K562 (cell line): ENCODE measurements around the gene CTCFL. TPM values are rescaled to one million over a fixed set of nuclear protein-coding genes. Genes with fewer than 3 reads are reported as not detected.

Experiments
- ATAC-seq: fragments of 200-7000 bp; cut with Tn5 transposase; 3 replicates; pipeline ENCODE4 v1.9.1; 2020; ENCODE audit warnings: moderate library complexity
- BruUV-seq: library from RNA; stranded (reverse); fragments of 400-500 nt; replicated peaks from 2 replicates; lab custom pipeline; 2021; lab: Mats Ljungman, UMichigan
- CTCF ChIA-PET: fragments of 300-600 bp; formaldehyde crosslinking; extraction: SDS; loops from one replicate; lab custom pipeline; 2021; ENCODE audit warnings: low intra/inter-chr PET ratio; lab: Yijun Ruan, JAX
- POLR2A ChIA-PET: fragments of 300-600, 350-650 bp; sonication (Branson Sonifier 250); formaldehyde crosslinking; extraction: SDS; loops from one replicate; lab custom pipeline; 2021; ENCODE audit warnings: antibody characterized with exemption, inconsistent platforms; lab: Yijun Ruan, JAX
- DNase-seq, 4 experiments: peaks; one replicate each; pipeline versions ENCODE4 v3.0.0 to v3.0.0-alpha.2; 2011 to 2018; ENCODE audit warnings: low spot score in 3 of 4, mixed read lengths in 3 of 4; ENCODE audit errors: extremely low read depth in 1 of 4
- FAIRE-seq: peaks from 2 replicates; lab custom pipeline; 2011; peaks lifted over from hg19 to GRCh38; lab: Jason Lieb, UNC
- H2AFZ ChIP-seq: 2 replicates; pipeline ENCODE4 v1.6.0; 2011; ENCODE audit warnings: low read depth, low read length, control low read depth, inconsistent platforms
- H3K27ac ChIP-seq: fragments of 200-600 bp; 3 replicates; pipeline ENCODE4 v1.8.0; 2011; ENCODE audit warnings: low read depth, mild to moderate bottlenecking, control low read depth, inconsistent platforms, low read length, moderate library complexity, mixed read lengths; ENCODE audit errors: extremely low read depth
- H3K27me3 ChIP-seq, 2 experiments: fragments of 300-600 bp in 1 of 2; 2 replicates in 1 of 2; 3 replicates in 1 of 2; pipeline versions ENCODE4 v1.6.0 to v1.8.0; 2011; ENCODE audit warnings: inconsistent platforms in 2 of 2, low read length in 2 of 2, mild to moderate bottlenecking in 1 of 2, mixed read lengths in 1 of 2, moderate library complexity in 1 of 2; ENCODE audit not compliant: control insufficient read depth in 2 of 2, insufficient read depth in 2 of 2
- H3K36me3 ChIP-seq: fragments of 300-600 bp; 3 replicates; pipeline ENCODE4 v1.8.0; 2011; ENCODE audit warnings: mild to moderate bottlenecking, low read length, inconsistent platforms; ENCODE audit not compliant: control insufficient read depth, insufficient read depth
- H3K4me1 ChIP-seq, 2 experiments: fragments of 200-600 bp in 1 of 2; replicated peaks in 1 of 2; 2 replicates in 1 of 2; 3 replicates in 1 of 2; pipeline versions ENCODE4 v1.5.1 to v1.8.0; 2011; ENCODE audit warnings: inconsistent platforms in 2 of 2, low read length in 2 of 2, mild to moderate bottlenecking in 1 of 2, mixed read lengths in 1 of 2, moderate library complexity in 1 of 2; ENCODE audit not compliant: control insufficient read depth in 2 of 2, insufficient read depth in 2 of 2
- H3K4me2 ChIP-seq: 2 replicates; pipeline ENCODE4 v1.6.1; 2011; ENCODE audit warnings: low read length, control low read depth, inconsistent platforms, mixed read lengths; ENCODE audit not compliant: insufficient read depth
- H3K4me3 ChIP-seq: fragments of 200-600 bp; sonication (generic), shearing (Covaris generic); 2 replicates; pipeline ENCODE4 v1.5.1; 2016; ENCODE audit warnings: control low read depth, inconsistent platforms
- H3K79me2 ChIP-seq: fragments of 200-600 bp; 3 replicates; pipeline ENCODE4 v1.8.0; 2011; ENCODE audit warnings: low read length, inconsistent platforms; ENCODE audit not compliant: control insufficient read depth, insufficient read depth
- H3K9ac ChIP-seq, 2 experiments: 2 replicates each; pipeline versions ENCODE4 v1.6.0 to v1.6.1; 2011; ENCODE audit warnings: low read depth in 2 of 2, low read length in 2 of 2, control low read depth in 1 of 2, inconsistent platforms in 1 of 2, mild to moderate bottlenecking in 1 of 2, mixed read lengths in 1 of 2; ENCODE audit not compliant: insufficient read depth in 1 of 2
- H3K9me1 ChIP-seq: one replicate; pipeline ENCODE4 v1.6.0; 2011; ENCODE audit warnings: inconsistent platforms, mild to moderate bottlenecking, low read length, moderate library complexity; ENCODE audit not compliant: control insufficient read depth, insufficient read depth
- H3K9me3 ChIP-seq: replicated peaks from 2 replicates; pipeline ENCODE4 v1.5.1; 2011; ENCODE audit warnings: low read depth, low read length, inconsistent platforms; ENCODE audit not compliant: control insufficient read depth, insufficient read depth
- H4K20me1 ChIP-seq: replicated peaks from 2 replicates; pipeline ENCODE4 v1.6.1; 2011; ENCODE audit warnings: low read length, inconsistent platforms, mixed read lengths; ENCODE audit not compliant: control insufficient read depth, insufficient read depth
- GATAD2A ChIP-seq: fragments of 450-650 bp; IDR thresholded peaks from 2 replicates; pipeline ENCODE4 v1.6.1; 2017
- KAT8 ChIP-seq: fragments of 450-650 bp; IDR thresholded peaks from 2 replicates; pipeline ENCODE4 v1.6.1; 2016; ENCODE audit warnings: low read depth, mild to moderate bottlenecking
- NFIC ChIP-seq: fragments of 450-650 bp; IDR thresholded peaks from 2 replicates; pipeline ENCODE4 v1.6.1; 2017; ENCODE audit warnings: mild to moderate bottlenecking, inconsistent platforms
- NR2C1 ChIP-seq, 2 experiments: fragments of 450-650 bp; IDR thresholded peaks; 2 replicates each; pipeline ENCODE4 v1.6.1; 2017; ENCODE audit warnings: mild to moderate bottlenecking in 2 of 2, antibody characterized with exemption in 1 of 2, inconsistent platforms in 1 of 2, missing compliant biosample characterization in 1 of 2, missing genetic modification characterization in 1 of 2
- RAD21 ChIP-seq, 2 experiments: fragments of 250-450 bp in 1 of 2; fragments of 450-650 bp in 1 of 2; sonication (Bioruptor Pico) in 1 of 2; formaldehyde crosslinking in 1 of 2; IDR thresholded peaks in 1 of 2; conservative IDR thresholded peaks in 1 of 2; 2 replicates each; pipeline versions ENCODE4 v1.4.0 to v1.8.0; 2020 to 2022; ENCODE audit warnings: mild to moderate bottlenecking in 2 of 2, moderate library complexity in 1 of 2
- SAFB2 ChIP-seq: fragments of 200-400 bp; formaldehyde crosslinking; IDR thresholded peaks from 2 replicates; pipeline ENCODE4 v1.6.1; 2018; ENCODE audit warnings: borderline replicate concordance, low read length, low read depth, moderate library complexity; ENCODE audit not compliant: severe bottlenecking
- SPI1 ChIP-seq: IDR thresholded peaks from 2 replicates; pipeline ENCODE4 v1.6.1; 2011; ENCODE audit warnings: low read depth, low read length, control low read depth, borderline replicate concordance
- ZNF121 ChIP-seq: sonication (generic); formaldehyde crosslinking; conservative IDR thresholded peaks from 2 replicates; pipeline ENCODE4 v1.8.0; 2022; ENCODE audit warnings: missing genetic modification reagents
- WGBS: fragments of 100-300 bp; shearing (Covaris generic); methylation state at CpG from one replicate; pipeline ENCODE4 v1.1.6; 2016; ENCODE audit warnings: low coverage, mixed read lengths; ENCODE audit not compliant: insufficient coverage; ENCODE audit errors: missing lambda C conversion rate; 5-methylcytosine and 5-hydroxymethylcytosine counted together
- in situ Hi-C: fragments of 300-500 bp; cut with MboI; formaldehyde crosslinking; loops from 4 replicates; pipeline ENCODE4 v1.15.0; 2018; ENCODE audit warnings: inconsistent platforms, mixed read lengths
- intact Hi-C: fragments of 100-400 bp; cut with micrococcal nuclease; formaldehyde crosslinking; loops from 2 replicates; pipeline ENCODE4 v1.14.2; 2022
- polyA plus RNA-seq, 8 experiments: library from polyadenylated mRNA; depleted of rRNA in 4 of 8; stranded (reverse) in 5 of 8; unstranded in 3 of 8; fragments of >200 nt; fragmentation: Nextera tagmentation in 2 of 8; fragmentation: Illumina TruSeq in 1 of 8; extraction: Ambion mirVana in 2 of 8; extraction: Trizol in 1 of 8; gene quantifications; 2 replicates each; pipeline versions ENCODE4 v1.2.1 to v1.2.3, GENCODE V29; 2011 to 2014; ENCODE audit warnings: inconsistent platforms in 1 of 8, missing spikeins in 1 of 8
- total RNA-seq, 7 experiments: library from RNA; depleted of rRNA in 6 of 7; stranded (reverse); fragments of >200 nt in 6 of 7; fragmentation: Illumina TruSeq in 2 of 7; extraction: Trizol in 2 of 7; gene quantifications; 2 replicates each; pipeline versions ENCODE4 v1.2.1 to v1.2.3, GENCODE V29; 2011 to 2021; ENCODE audit warnings: low replicate concordance in 1 of 7
- TF ChIP-seq, protein P1 (sequence below), 3 experiments: IDR thresholded peaks in 2 of 3; conservative IDR thresholded peaks in 1 of 3; 2 replicates each; pipeline ENCODE4 v1.5.1; 2011 to 2012; ENCODE audit warnings: low read length in 3 of 3, mild to moderate bottlenecking in 3 of 3, control low read depth in 2 of 3, improper control_type of control experiment in 1 of 3, inconsistent platforms in 1 of 3, low read depth in 1 of 3, mixed read lengths in 1 of 3, moderate library complexity in 1 of 3; ENCODE audit not compliant: insufficient read depth in 2 of 3
- TF ChIP-seq, protein P2 (sequence below): fragments of 200-800 bp; sonication (Bioruptor generic); IDR thresholded peaks from 2 replicates; pipeline ENCODE4 v1.6.1; 2017; ENCODE audit warnings: missing genetic modification characterization, missing compliant biosample characterization

The CTCFL gene
- total and polyA plus RNA-seq, 9 of the 15 experiments (the other 6 are each of a cell fraction or from before 2014, with no cell fraction given), result 42.4 to 188 (median 111) TPM

DNA sequence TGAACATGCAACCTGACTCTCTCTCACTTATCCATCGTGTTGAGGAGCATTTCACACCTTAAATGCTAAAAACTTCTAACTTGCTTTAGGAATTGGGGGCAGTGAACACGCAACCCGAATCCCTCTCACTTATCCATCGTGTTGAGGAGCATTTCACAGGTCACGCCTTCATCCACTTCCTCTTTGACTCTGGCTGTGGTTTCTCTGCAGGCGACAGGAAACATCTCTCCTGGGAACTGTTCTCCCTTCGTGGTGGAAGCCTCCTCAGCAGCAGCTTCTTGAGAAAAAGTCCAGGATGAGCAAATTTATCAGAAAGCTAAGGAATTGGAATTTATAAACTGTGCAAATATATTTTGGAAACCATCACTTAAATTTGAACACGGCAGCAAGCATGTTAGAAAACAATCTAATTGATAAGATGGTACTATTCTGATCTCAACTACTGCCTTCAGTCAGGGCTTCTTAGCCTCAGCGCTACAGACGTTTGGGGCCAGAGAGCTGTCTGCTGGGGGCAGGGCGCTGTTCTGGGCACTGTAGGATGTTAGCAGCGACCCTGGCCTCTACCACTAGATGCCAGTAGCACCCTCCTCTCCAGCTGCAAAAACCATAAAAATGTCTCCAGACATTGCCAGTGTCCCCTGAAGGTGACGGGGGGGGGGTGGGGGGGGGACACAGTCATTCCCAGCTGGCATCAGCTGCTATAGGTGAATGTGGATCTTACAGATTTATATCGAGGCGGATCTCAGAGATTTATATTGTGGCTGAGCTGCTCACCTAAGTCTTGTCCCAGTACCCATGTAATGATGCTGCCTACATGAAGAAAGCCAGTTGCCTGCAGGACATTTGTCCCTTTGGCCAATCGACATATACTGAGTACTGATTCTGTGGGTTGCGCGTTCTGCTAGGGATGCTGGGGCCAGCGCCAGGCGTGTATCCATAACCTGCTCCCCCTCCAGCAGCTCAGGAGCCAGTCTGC, 26.2 kb downstream of the CTCFL start:
- 78% methylated on average over 20 of the region's 20 CpGs for WGBS
- Histone ChIP-seq H3K27me3 (no peaks in the 10 kb centered on the region), H3K79me2 (no peaks in the 10 kb centered on the region), H3K27ac (no peak overlapping the region), H3K9me1 (no peaks in the 10 kb centered on the region), H3K9me3 (peaks cover 5% of the 10 kb centered on the region), H2AFZ (no peak overlapping the region), H3K4me2 (no peak overlapping the region)
- ATAC-seq (peak; percentile 32; the same call in 2 of the 3 replicates), FAIRE-seq (peak; percentile 76)
- BruUV-seq, result no TSS peak
- CTCF ChIA-PET, result interaction anchor here (0.6 kb wide), 1 partner anchor 96 kb away, joined by 5 read pairs; no protein-coding TSS in a partner anchor
- in situ Hi-C loops, result loop anchor here (10.0 kb wide), 1 partner anchor 414 kb away; no protein-coding TSS in a partner anchor
- TF ChIP-seq RAD21 (CRISPR knock-in tag; conservative IDR thresholded peaks at IDR 0.05 in 1 of 2, IDR thresholded peaks at IDR 0.05 in 1 of 2), result 0 out of 4 replicates have a peak, but pooled peaks of 1 of the 2 experiments have one; percentile 2
- no peak for TF ChIP-seq NFIC
- no peak for TF ChIP-seq KAT8
- no peak for TF ChIP-seq ZNF121
- peak; percentile 94 for TF ChIP-seq SPI1
- TF ChIP-seq SAFB2, result no peak
- TF ChIP-seq GATAD2A, result no peak
- TF ChIP-seq, protein P1, sequence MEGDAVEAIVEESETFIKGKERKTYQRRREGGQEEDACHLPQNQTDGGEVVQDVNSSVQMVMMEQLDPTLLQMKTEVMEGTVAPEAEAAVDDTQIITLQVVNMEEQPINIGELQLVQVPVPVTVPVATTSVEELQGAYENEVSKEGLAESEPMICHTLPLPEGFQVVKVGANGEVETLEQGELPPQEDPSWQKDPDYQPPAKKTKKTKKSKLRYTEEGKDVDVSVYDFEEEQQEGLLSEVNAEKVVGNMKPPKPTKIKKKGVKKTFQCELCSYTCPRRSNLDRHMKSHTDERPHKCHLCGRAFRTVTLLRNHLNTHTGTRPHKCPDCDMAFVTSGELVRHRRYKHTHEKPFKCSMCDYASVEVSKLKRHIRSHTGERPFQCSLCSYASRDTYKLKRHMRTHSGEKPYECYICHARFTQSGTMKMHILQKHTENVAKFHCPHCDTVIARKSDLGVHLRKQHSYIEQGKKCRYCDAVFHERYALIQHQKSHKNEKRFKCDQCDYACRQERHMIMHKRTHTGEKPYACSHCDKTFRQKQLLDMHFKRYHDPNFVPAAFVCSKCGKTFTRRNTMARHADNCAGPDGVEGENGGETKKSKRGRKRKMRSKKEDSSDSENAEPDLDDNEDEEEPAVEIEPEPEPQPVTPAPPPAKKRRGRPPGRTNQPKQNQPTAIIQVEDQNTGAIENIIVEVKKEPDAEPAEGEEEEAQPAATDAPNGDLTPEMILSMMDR (IDR thresholded peaks at IDR 0.05 in 2 of 3, conservative IDR thresholded peaks at IDR 0.05 in 1 of 3; ENCODE audit: insufficient read depth in 2 of 3, low read depth in 1 of 3, low read length in 3 of 3), result peak in 2 of 3 experiments; percentile 23 to 25; a peak in 3 of 6 replicates
- TF ChIP-seq NR2C1 (IDR thresholded peaks at IDR 0.05), result no peak
- TF ChIP-seq NR2C1 (tag; IDR thresholded peaks at IDR 0.05), result no peak
- TF ChIP-seq, protein P2, sequence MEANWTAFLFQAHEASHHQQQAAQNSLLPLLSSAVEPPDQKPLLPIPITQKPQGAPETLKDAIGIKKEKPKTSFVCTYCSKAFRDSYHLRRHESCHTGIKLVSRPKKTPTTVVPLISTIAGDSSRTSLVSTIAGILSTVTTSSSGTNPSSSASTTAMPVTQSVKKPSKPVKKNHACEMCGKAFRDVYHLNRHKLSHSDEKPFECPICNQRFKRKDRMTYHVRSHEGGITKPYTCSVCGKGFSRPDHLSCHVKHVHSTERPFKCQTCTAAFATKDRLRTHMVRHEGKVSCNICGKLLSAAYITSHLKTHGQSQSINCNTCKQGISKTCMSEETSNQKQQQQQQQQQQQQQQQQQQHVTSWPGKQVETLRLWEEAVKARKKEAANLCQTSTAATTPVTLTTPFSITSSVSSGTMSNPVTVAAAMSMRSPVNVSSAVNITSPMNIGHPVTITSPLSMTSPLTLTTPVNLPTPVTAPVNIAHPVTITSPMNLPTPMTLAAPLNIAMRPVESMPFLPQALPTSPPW (CRISPR knock-in tag), result no peak
- TF ChIP-seq, all 486 proteins: peak for 3
- Histone ChIP-seq H3K9ac (no peak overlapping the region), H4K20me1 (no peaks in the 10 kb centered on the region), H3K36me3 (peaks cover 77% of the 10 kb centered on the region), H3K4me3 (no peak overlapping the region), H3K4me1 (peaks cover 3% of the 10 kb centered on the region in 2 experiments; a peak in 2 of 5 replicates)
- no peak for DNase-seq
- POLR2A ChIA-PET, result no interaction called here
- intact Hi-C loops, result loop anchor here (5.0 kb wide), 1 partner anchor 406 kb away; no protein-coding TSS in a partner anchor
